ENCODE results near the gene GPATCH2L. TPM values are rescaled to one million over a fixed set of nuclear protein-coding genes. Genes with fewer than 3 reads are reported as not detected.

GPATCH2L gene
- total and polyA plus RNA-seq, 2 of the 13 experiments (the other 11 are each of a cell fraction or from before 2014, with no cell fraction given): 14.4 to 29.0 TPM

GRCh38 chr14:76115010-76115422, 36.7 kb upstream of the GPATCH2L start:
- no TSS peak for BruUV-seq (replicated peaks)
- no peak overlapping the region for H3K4me2 ChIP-seq (ENCODE audit: low read depth, low read length)
- 0% methylated on average over 2 of the region's 2 CpGs for WGBS (ENCODE audit: low lambda C conversion rate)
- H3K9ac ChIP-seq (ENCODE audit: insufficient read depth, low read depth, low read length): no peak overlapping the region
- no peaks in the 10 kb centered on the region for H3K36me3 ChIP-seq (replicated peaks in 1 of 2; ENCODE audit: control insufficient read depth in 1 of 2, insufficient read depth in 2 of 2, low read length in 2 of 2)
- no peak for ATAC-seq
- no peak overlapping the region for H3K27ac ChIP-seq (ENCODE audit: extremely low read length, insufficient read depth, low read length)
- H3K79me2 ChIP-seq (ENCODE audit: insufficient read depth, low read length): no peaks in the 10 kb centered on the region
- H3K27me3 ChIP-seq (ENCODE audit: control insufficient read depth in 1 of 2, insufficient read depth in 2 of 2, low read length in 2 of 2): peaks cover 0 to 32% of the 10 kb centered on the region in 2 experiments; a peak in 3 of 5 replicates
- no peak for DNase-seq (ENCODE audit: low spot score)
- no peak overlapping the region for H2AFZ ChIP-seq (ENCODE audit: low read length)
- no peak overlapping the region for H3K4me3 ChIP-seq (replicated peaks in 1 of 3; ENCODE audit: insufficient read depth in 1 of 3, low read depth in 2 of 3, low read length in 3 of 3)
- intact Hi-C loops (cut with micrococcal nuclease; ENCODE audit: unreplicated experiment) (no loop called here), in situ Hi-C loops (cut with HindIII; ENCODE audit: extremely low pct_ligation_motif_present, low pct_unique_long_range_greater_than_20kb) (no loop called here)
- TF ChIP-seq ZNF253 (CRISPR knock-in tag; IDR thresholded peaks at IDR 0.05; ENCODE audit: borderline replicate concordance) (no peak), NR3C1 (CRISPR knock-in tag; IDR thresholded peaks at IDR 0.05) (no peak), ZBTB10 (CRISPR knock-in tag; IDR thresholded peaks at IDR 0.05; ENCODE audit: borderline replicate concordance) (no peak), FOXJ3 (CRISPR knock-in tag; IDR thresholded peaks at IDR 0.05; ENCODE audit: borderline replicate concordance) (no peak), MBNL3 (CRISPR knock-in tag; conservative IDR thresholded peaks at IDR 0.05) (no peak), SIX1 (CRISPR knock-in tag; IDR thresholded peaks at IDR 0.05; ENCODE audit: borderline replicate concordance) (no peak), ZNF790 (CRISPR knock-in tag; IDR thresholded peaks at IDR 0.05; ENCODE audit: borderline replicate concordance) (no peak), YY1 (IDR thresholded peaks at IDR 0.05; ENCODE audit: insufficient read depth, insufficient replicate concordance, low read depth, low read length) (no peak), ZNF800 (CRISPR knock-in tag; IDR thresholded peaks at IDR 0.05) (no peak)
- H4K20me1 ChIP-seq (ENCODE audit: insufficient read depth, low read length): no peaks in the 10 kb centered on the region
- no peaks in the 10 kb centered on the region for H3K9me3 ChIP-seq (ENCODE audit: low read length)
- FAIRE-seq: no peak
- H3K4me1 ChIP-seq (ENCODE audit: insufficient read depth, low read length): peaks cover 35% of the 10 kb centered on the region
- CTCF ChIA-PET (ENCODE audit: low intra/inter-chr PET ratio, low total read pairs): no interaction called here
- POLR2A ChIA-PET: no interaction called here
